ENCODE data around the gene DENND1A. TPM values are rescaled to one million over a fixed set of nuclear protein-coding genes. Genes with fewer than 3 reads are reported as not detected.

Gene DENND1A
- total and polyA plus RNA-seq, 2 of the 13 experiments (the other 11 are each of a cell fraction or from before 2014, with no cell fraction given), result 14.8 to 30.1 TPM

- no peak overlapping the region for H2AFZ ChIP-seq (ENCODE audit: low read length)
- H3K4me1 ChIP-seq (ENCODE audit: insufficient read depth, low read length), result no peaks in the 10 kb centered on the region
- H3K4me3 ChIP-seq (replicated peaks in 1 of 3; ENCODE audit: insufficient read depth in 1 of 3, low read depth in 2 of 3, low read length in 3 of 3), result no peak overlapping the region
- peaks cover 4 to 39% of the 10 kb centered on the region in 2 experiments; a peak in 4 of 5 replicates for H3K36me3 ChIP-seq (replicated peaks in 1 of 2; ENCODE audit: control insufficient read depth in 1 of 2, insufficient read depth in 2 of 2, low read length in 2 of 2)
- ChIA-PET CTCF (ENCODE audit: low intra/inter-chr PET ratio, low total read pairs) (no interaction called here), POLR2A (no interaction called here)
- 90% methylated on average over 7 of the region's 7 CpGs for WGBS (ENCODE audit: low lambda C conversion rate)
- no TSS peak for BruUV-seq (replicated peaks)
- ATAC-seq (no peak), FAIRE-seq (no peak), DNase-seq (ENCODE audit: low spot score) (no peak)
- H3K79me2 ChIP-seq (ENCODE audit: insufficient read depth, low read length), result no peaks in the 10 kb centered on the region
- no peak overlapping the region for H3K4me2 ChIP-seq (ENCODE audit: low read depth, low read length)
- H3K9ac ChIP-seq (ENCODE audit: insufficient read depth, low read depth, low read length), result no peak overlapping the region
- H3K27me3 ChIP-seq (ENCODE audit: control insufficient read depth in 1 of 2, insufficient read depth in 2 of 2, low read length in 2 of 2), result no peaks in the 10 kb centered on the region
- no peaks in the 10 kb centered on the region for H4K20me1 ChIP-seq (ENCODE audit: insufficient read depth, low read length)
- no peaks in the 10 kb centered on the region for H3K9me3 ChIP-seq (ENCODE audit: low read length)
- intact Hi-C loops (cut with micrococcal nuclease; ENCODE audit: unreplicated experiment) (no loop called here), in situ Hi-C loops (cut with HindIII; ENCODE audit: extremely low pct_ligation_motif_present, low pct_unique_long_range_greater_than_20kb) (no loop called here)
- no peak overlapping the region for H3K27ac ChIP-seq (ENCODE audit: extremely low read length, insufficient read depth, low read length)
- TF ChIP-seq ZNF790 (CRISPR knock-in tag; IDR thresholded peaks at IDR 0.05; ENCODE audit: borderline replicate concordance) (no peak), THRA (CRISPR knock-in tag; IDR thresholded peaks at IDR 0.05; ENCODE audit: borderline replicate concordance) (no peak), NFE2L2 (IDR thresholded peaks at IDR 0.05; ENCODE audit: low read length) (no peak), AGO1 (IDR thresholded peaks at IDR 0.05; ENCODE audit: low read depth, low read length, poor library complexity, severe bottlenecking) (no peak)
Observed at GRCh38 chr9:123652416-123652815, 277.5 kb downstream of the DENND1A start.

GRCh38 chr9:123651871-123652270 is 278.1 kb downstream of the DENND1A start:
- intact Hi-C loops (cut with micrococcal nuclease; ENCODE audit: unreplicated experiment) (no loop called here), in situ Hi-C loops (cut with HindIII; ENCODE audit: extremely low pct_ligation_motif_present, low pct_unique_long_range_greater_than_20kb) (no loop called here)
- no peak for ATAC-seq
- H3K36me3 ChIP-seq (replicated peaks in 1 of 2; ENCODE audit: control insufficient read depth in 1 of 2, insufficient read depth in 2 of 2, low read length in 2 of 2), result peaks cover 4 to 42% of the 10 kb centered on the region in 2 experiments; a peak in 4 of 5 replicates
- H3K79me2 ChIP-seq (ENCODE audit: insufficient read depth, low read length), result no peaks in the 10 kb centered on the region
- BruUV-seq (replicated peaks), result no TSS peak
- POLR2A ChIA-PET, result no interaction called here
- no peak for TF ChIP-seq ZNF558 (CRISPR knock-in tag; IDR thresholded peaks at IDR 0.05; ENCODE audit: borderline replicate concordance)
- no peak for DNase-seq (ENCODE audit: low spot score)
- H3K4me3 ChIP-seq (replicated peaks in 1 of 3; ENCODE audit: insufficient read depth in 1 of 3, low read depth in 2 of 3, low read length in 3 of 3), result no peak overlapping the region
- 93% methylated on average over 5 of the region's 5 CpGs for whole genome bisulfite sequencing (ENCODE audit: low lambda C conversion rate)
- H2AFZ ChIP-seq (ENCODE audit: low read length), result no peak overlapping the region
- FAIRE-seq, result no peak
- no peaks in the 10 kb centered on the region for H3K4me1 ChIP-seq (ENCODE audit: insufficient read depth, low read length)
- H3K9me3 ChIP-seq (ENCODE audit: low read length), result no peaks in the 10 kb centered on the region
- no peak overlapping the region for H3K27ac ChIP-seq (ENCODE audit: extremely low read length, insufficient read depth, low read length)
- no peaks in the 10 kb centered on the region for H4K20me1 ChIP-seq (ENCODE audit: insufficient read depth, low read length)
- H3K4me2 ChIP-seq (ENCODE audit: low read depth, low read length), result no peak overlapping the region
- H3K27me3 ChIP-seq (ENCODE audit: control insufficient read depth in 1 of 2, insufficient read depth in 2 of 2, low read length in 2 of 2), result no peaks in the 10 kb centered on the region
- no peak overlapping the region for H3K9ac ChIP-seq (ENCODE audit: insufficient read depth, low read depth, low read length)
- CTCF ChIA-PET (ENCODE audit: low intra/inter-chr PET ratio, low total read pairs), result no interaction called here
